Liver (tissue), 9 donors: ENCODE measurements around the gene XYLT1. TPM values are rescaled to one million over a fixed set of nuclear protein-coding genes. Genes with fewer than 3 reads are reported as not detected.
A peak's percentile ranks its signal among the peaks of the same experiment; 100 is the strongest.

Source experiments
- DNase-seq: peaks from one replicate; pipeline ENCODE4 v3.0.0-alpha.2; 2017; ENCODE audit warnings: low spot score
- H3K27ac ChIP-seq, 2 donors: one replicate each; pipeline ENCODE4 v1.7.0; 2013; ENCODE audit warnings: inconsistent platforms in 2 of 2, low read length in 2 of 2, control low read depth in 1 of 2, low read depth in 1 of 2, mild to moderate bottlenecking in 1 of 2
- H3K27me3 ChIP-seq, 4 donors: one replicate each; pipeline versions ENCODE4 v1.6.1 to v1.7.0; 2013; ENCODE audit warnings: low read length in 3 of 4, inconsistent platforms in 1 of 4, mild to moderate bottlenecking in 1 of 4, moderate library complexity in 1 of 4; ENCODE audit not compliant: control insufficient read depth in 4 of 4, insufficient read depth in 4 of 4
- H3K36me3 ChIP-seq, 4 donors: one replicate each; pipeline versions ENCODE4 v1.6.1 to v1.7.0; 2013; ENCODE audit warnings: low read length in 3 of 4, mild to moderate bottlenecking in 3 of 4, low read depth in 1 of 4, moderate library complexity in 1 of 4; ENCODE audit not compliant: control insufficient read depth in 4 of 4, insufficient read depth in 3 of 4
- H3K4me1 ChIP-seq, 4 donors: one replicate each; pipeline versions ENCODE4 v1.6.1 to v1.7.0; 2013; ENCODE audit warnings: low read length in 3 of 4, mild to moderate bottlenecking in 3 of 4, moderate library complexity in 1 of 4; ENCODE audit not compliant: control insufficient read depth in 4 of 4, insufficient read depth in 4 of 4
- H3K4me3 ChIP-seq, 3 donors: one replicate each; pipeline versions ENCODE4 v1.6.1 to v1.7.0; 2013; ENCODE audit warnings: low read length in 3 of 3, control low read depth in 1 of 3, low read depth in 1 of 3, mild to moderate bottlenecking in 1 of 3
- H3K9ac ChIP-seq, 2 donors: one replicate each; pipeline ENCODE4 v1.7.0; 2013; ENCODE audit warnings: low read length in 2 of 2, mild to moderate bottlenecking in 2 of 2, moderate library complexity in 2 of 2, control low read depth in 1 of 2, low read depth in 1 of 2
- H3K9me3 ChIP-seq, 4 donors: one replicate each; pipeline versions ENCODE4 v1.6.1 to v1.7.0; 2013; ENCODE audit warnings: low read length in 3 of 4; ENCODE audit not compliant: control insufficient read depth in 4 of 4
- ATF3 ChIP-seq: IDR thresholded peaks from 2 replicates; pipeline ENCODE4 v1.6.1; 2016; ENCODE audit warnings: antibody characterized with exemption
- CTCF ChIP-seq: fragments of 150-350 bp; IDR thresholded peaks from 2 replicates; pipeline ENCODE4 v1.5.1; 2017; ENCODE audit warnings: improper control_type of control experiment, low read depth, low read length; ENCODE audit not compliant: missing input control
- FOXA1 ChIP-seq: IDR thresholded peaks from 2 replicates; pipeline ENCODE4 v1.6.1; 2016; ENCODE audit warnings: antibody characterized with exemption
- HNF4G ChIP-seq: IDR thresholded peaks from 2 replicates; pipeline ENCODE4 v1.6.1; 2016; ENCODE audit warnings: antibody characterized with exemption
- JUND ChIP-seq, 2 donors: IDR thresholded peaks; 2 replicates each; pipeline ENCODE4 v1.6.1; 2016; ENCODE audit warnings: antibody characterized with exemption in 2 of 2
- NR2F2 ChIP-seq: IDR thresholded peaks from 2 replicates; pipeline ENCODE4 v1.6.1; 2016; ENCODE audit warnings: antibody characterized with exemption
- RAD21 ChIP-seq, 2 donors: IDR thresholded peaks; 2 replicates each; pipeline ENCODE4 v1.6.1; 2016; ENCODE audit warnings: antibody characterized with exemption in 2 of 2, mild to moderate bottlenecking in 2 of 2
- REST ChIP-seq: IDR thresholded peaks from 2 replicates; pipeline ENCODE4 v1.6.1; 2016; ENCODE audit warnings: antibody characterized with exemption, mild to moderate bottlenecking
- SP1 ChIP-seq: IDR thresholded peaks from 2 replicates; pipeline ENCODE4 v1.6.1; 2018; ENCODE audit warnings: antibody characterized with exemption, mild to moderate bottlenecking
- TAF1 ChIP-seq: conservative IDR thresholded peaks from 2 replicates; pipeline ENCODE4 v1.6.1; 2016; ENCODE audit warnings: antibody characterized with exemption, mild to moderate bottlenecking
- YY1 ChIP-seq: IDR thresholded peaks from 2 replicates; pipeline ENCODE4 v1.6.1; 2016; ENCODE audit warnings: antibody characterized with exemption, mild to moderate bottlenecking
- ZBTB33 ChIP-seq: IDR thresholded peaks from 2 replicates; pipeline ENCODE4 v1.6.1; 2016; ENCODE audit warnings: antibody characterized with exemption
- WGBS: extraction: QIAGEN DNeasy Blood & Tissue Kit; methylation state at CpG from one replicate; pipeline ENCODE4 v1.1.7; 2013; 5-methylcytosine and 5-hydroxymethylcytosine counted together
- polyA plus RNA-seq, 2 donors: library from polyadenylated mRNA; stranded (reverse) in 1 of 2; unstranded in 1 of 2; fragments of 200-250 nt in 1 of 2; fragments of >200 nt in 1 of 2; fragmentation: Nextera tagmentation in 1 of 2; extraction: Ambion mirVana in 1 of 2; gene quantifications; one replicate each; pipeline versions ENCODE4 v1.2.1 to v1.2.3, GENCODE V29; 2013 to 2015
- total RNA-seq, 2 donors: library from RNA; depleted of rRNA; stranded (reverse); fragments of >200 nt; gene quantifications; one replicate each; pipeline ENCODE4 v1.2.3, GENCODE V29; 2014
- donor health status: healthy.
- donor health status: healthy.
- donor health status: healthy.
- donor health status: healthy.
- donor health status: healthy.

XYLT1 gene
- total and polyA plus RNA-seq, 4 donors = 0.25 to 2.3 (median 0.53) TPM

- H3K27me3 ChIP-seq = no peaks in the 10 kb centered on the region
- no peaks in the 10 kb centered on the region for H3K4me1 ChIP-seq
- H3K36me3 ChIP-seq = no peaks in the 10 kb centered on the region
- no peaks in the 10 kb centered on the region for H3K9me3 ChIP-seq
- no peak overlapping the region for H3K9ac ChIP-seq
- DNase-seq = no peak
- no peak overlapping the region for H3K27ac ChIP-seq
- H3K4me3 ChIP-seq = no peak overlapping the region
- WGBS = 66% methylated on average over 6 of the region's 6 CpGs
- TF ChIP-seq TAF1 (no peak), JUND (IDR thresholded peaks at IDR 0.05) (no peak), ATF3 (no peak), CTCF (peak; percentile 2), ZBTB33 (no peak)
Observed at GRCh38 chr16:17304491-17305119, 166.2 kb downstream of the XYLT1 start.

GRCh38 chr16:17304106-17304490 lies 166.7 kb downstream of the XYLT1 start:
- DNase-seq = no peak
- Histone ChIP-seq H3K9ac (no peak overlapping the region), H3K36me3 (no peaks in the 10 kb centered on the region), H3K27ac (no peak overlapping the region), H3K27me3 (no peaks in the 10 kb centered on the region), H3K4me1 (no peaks in the 10 kb centered on the region), H3K9me3 (no peaks in the 10 kb centered on the region), H3K4me3 (no peak overlapping the region)
- 66% methylated on average over 2 of the region's 2 CpGs for WGBS
- TF ChIP-seq FOXA1 (no peak), YY1 (no peak), JUND (IDR thresholded peaks at IDR 0.05) (no peak), HNF4G (no peak), RAD21 (IDR thresholded peaks at IDR 0.05) (no peak), SP1 (no peak)

GRCh38 chr16:17303101-17303500 lies 167.7 kb downstream of the XYLT1 start:
- H3K9me3 ChIP-seq = no peaks in the 10 kb centered on the region
- H3K27ac ChIP-seq = no peak overlapping the region
- no peak overlapping the region for H3K4me3 ChIP-seq
- no peaks in the 10 kb centered on the region for H3K4me1 ChIP-seq
- no peak overlapping the region for H3K9ac ChIP-seq
- 72% methylated on average over 5 of the region's 5 CpGs for WGBS
- no peaks in the 10 kb centered on the region for H3K27me3 ChIP-seq
- TF ChIP-seq NR2F2 = no peak
- TF ChIP-seq ATF3 = no peak
- no peak for TF ChIP-seq RAD21 (IDR thresholded peaks at IDR 0.05)
- no peak for TF ChIP-seq REST
- DNase-seq = no peak
- no peaks in the 10 kb centered on the region for H3K36me3 ChIP-seq
